Activated T-helper 2 cell treated with anti-CD3 and anti-CD28 coated beads, Interferon-gamma antibody, Interleukin-2, Interleukin-4, amounts not matched to agents 10 μg/mL and 5 μg/mL and 100 μg/mL, durations not matched to agents 14 hours and 24 hours and 36 hours (primary cell): ENCODE measurements around the gene FPGS. TPM values are rescaled to one million over a fixed set of nuclear protein-coding genes. Genes with fewer than 3 reads are reported as not detected.

Experiments
- DNase-seq: peaks from one replicate; pipeline ENCODE4 v3.0.0; 2021; ENCODE audit warnings: low spot score
- H3K27ac Mint-ChIP-seq: one replicate; pipeline ENCODE4 v1.8.0; 2021; ENCODE audit warnings: mixed read lengths
- H3K27me3 Mint-ChIP-seq: one replicate; pipeline ENCODE4 v1.8.0; 2021; ENCODE audit warnings: low read depth, mixed read lengths
- H3K36me3 Mint-ChIP-seq: one replicate; pipeline ENCODE4 v1.8.0; 2021; ENCODE audit warnings: low read depth, mixed read lengths
- H3K4me1 Mint-ChIP-seq: one replicate; pipeline ENCODE4 v1.8.0; 2021; ENCODE audit warnings: low read depth, mixed read lengths
- H3K4me3 Mint-ChIP-seq: one replicate; pipeline ENCODE4 v1.8.0; 2021; ENCODE audit warnings: low read depth, mild to moderate bottlenecking, moderate library complexity, mixed read lengths
- H3K9me3 Mint-ChIP-seq: one replicate; pipeline ENCODE4 v1.8.0; 2021; ENCODE audit warnings: mixed read lengths
- intact Hi-C: fragments of 100-400 bp; cut with micrococcal nuclease; formaldehyde crosslinking; loops from one replicate; pipeline ENCODE4 v1.15.1; 2023
- total RNA-seq: library from RNA; stranded (reverse); gene quantifications from 2 replicates; pipeline ENCODE4 v1.2.3, GENCODE V29; 2022

Gene FPGS
- total RNA-seq, 1 donor from 2014 or later, result 116 TPM

- intact Hi-C loops, result no loop called here
- Mint-ChIP-seq H3K36me3 (peaks cover 55% of the 10 kb centered on the region), H3K4me3 (no peak overlapping the region), H3K27ac (no peak overlapping the region), H3K27me3 (no peaks in the 10 kb centered on the region), H3K4me1 (no peaks in the 10 kb centered on the region), H3K9me3 (no peaks in the 10 kb centered on the region)
- no peak for DNase-seq
Observed at GRCh38 chr9:127812936-127813675, 10.4 kb downstream of the FPGS start.

- H3K4me3 Mint-ChIP-seq, result no peak overlapping the region
Observed at GRCh38 chr9:127813686-127814226, 11.1 kb downstream of the FPGS start.

DNA sequence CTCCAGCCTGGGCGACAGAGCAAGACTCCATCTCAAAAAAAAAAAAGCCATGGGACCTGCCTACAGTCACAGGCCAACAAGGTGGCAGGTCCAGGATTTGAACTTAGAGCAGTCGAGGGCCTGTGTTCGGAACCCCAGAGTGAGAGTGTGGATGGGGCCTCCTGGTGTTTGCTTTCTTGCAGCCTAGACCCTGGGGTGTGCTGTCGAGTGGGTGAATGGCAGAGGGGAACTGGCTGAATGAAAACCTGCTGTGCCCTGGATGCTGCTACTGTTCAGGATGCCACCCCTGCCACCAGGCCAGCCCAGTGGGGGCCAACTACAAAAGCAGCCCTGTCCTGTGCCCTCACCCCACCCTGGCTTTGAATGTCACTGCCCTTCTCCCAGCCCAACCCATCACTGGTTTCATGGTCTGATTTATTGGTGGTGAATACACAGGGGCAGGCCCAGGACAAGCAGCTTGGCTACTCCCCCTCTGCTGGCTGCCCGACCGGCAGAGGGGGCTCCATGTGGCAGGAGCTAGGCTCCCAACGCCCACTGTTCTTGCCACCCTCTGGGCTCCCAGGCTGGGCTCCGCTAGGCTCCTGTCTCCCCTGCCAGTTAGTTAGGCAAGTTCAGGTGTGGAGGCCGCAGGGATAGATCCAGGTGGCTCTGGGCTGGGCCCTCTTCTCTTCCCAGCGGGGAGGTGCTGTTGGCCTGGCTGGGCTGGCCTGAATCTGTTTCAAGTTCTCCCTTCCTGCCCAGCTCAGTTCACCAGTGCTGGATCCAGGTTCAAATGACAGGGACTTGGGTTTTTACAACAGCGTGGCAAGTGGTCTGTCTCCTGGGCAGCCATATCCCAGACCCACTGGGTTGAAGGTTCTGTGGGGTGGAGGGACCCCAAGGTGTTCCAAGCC, 12.2 kb downstream of the FPGS start:
- intact Hi-C loops, result no loop called here
- DNase-seq, result no peak
- Mint-ChIP-seq H3K36me3 (peaks cover 53% of the 10 kb centered on the region), H3K27me3 (no peaks in the 10 kb centered on the region), H3K9me3 (no peaks in the 10 kb centered on the region), H3K4me3 (no peak overlapping the region), H3K4me1 (no peaks in the 10 kb centered on the region), H3K27ac (no peak overlapping the region)

More at GRCh38 chr9:127813686-127814226, 11.1 kb downstream of the FPGS start:
- Mint-ChIP-seq H3K27me3 (no peaks in the 10 kb centered on the region), H3K27ac (no peak overlapping the region), H3K9me3 (no peaks in the 10 kb centered on the region), H3K4me1 (no peaks in the 10 kb centered on the region), H3K36me3 (peaks cover 59% of the 10 kb centered on the region)
- no peak for DNase-seq
- intact Hi-C loops, result no loop called here

DNA sequence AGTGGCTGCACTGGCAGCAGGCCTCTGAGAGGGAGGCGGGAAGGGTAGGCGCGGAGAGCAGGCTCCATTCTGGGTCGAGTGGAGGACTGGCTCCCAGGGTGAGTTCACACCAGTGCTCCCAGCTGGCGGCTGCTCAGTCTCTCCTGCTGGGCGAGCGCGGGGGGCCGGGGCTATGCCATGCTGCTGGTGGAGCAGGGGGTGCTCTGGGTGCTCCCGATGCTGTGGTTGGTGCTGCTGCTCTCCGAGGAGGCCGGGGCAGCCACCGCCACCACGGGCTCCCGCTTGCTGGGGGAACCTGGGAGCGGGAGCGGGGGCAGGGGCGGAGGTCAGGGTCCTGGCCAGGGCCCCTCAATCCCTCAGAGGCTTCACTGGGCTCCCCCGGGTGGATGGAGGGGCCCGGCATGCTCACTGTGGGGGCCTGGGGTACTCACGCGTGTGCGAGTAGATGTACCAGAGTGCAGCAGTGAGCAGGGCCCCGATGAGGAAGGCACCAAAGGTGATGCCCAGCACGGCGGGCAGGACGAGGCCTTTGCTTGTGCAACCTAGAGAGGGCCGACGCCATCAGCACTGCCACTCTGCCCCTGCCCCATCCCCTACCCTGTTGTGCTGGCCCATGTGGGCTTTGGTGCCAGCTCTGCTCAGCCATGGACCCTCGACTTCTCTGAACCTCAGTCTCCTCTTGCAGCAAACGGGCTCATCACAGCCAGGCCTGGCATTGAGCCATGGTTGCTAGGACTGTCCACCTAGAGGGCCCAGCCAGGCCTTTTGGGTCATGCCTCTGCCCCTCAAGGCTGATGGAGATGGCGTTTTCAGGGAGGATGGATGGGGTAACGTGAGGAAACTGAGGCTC, 13.1 kb downstream of the FPGS start:
- Mint-ChIP-seq H3K27ac (no peak overlapping the region), H3K9me3 (no peaks in the 10 kb centered on the region), H3K36me3 (peaks cover 47% of the 10 kb centered on the region), H3K4me3 (no peak overlapping the region), H3K27me3 (no peaks in the 10 kb centered on the region), H3K4me1 (no peaks in the 10 kb centered on the region)
- intact Hi-C loops, result no loop called here
- DNase-seq, result no peak

DNA sequence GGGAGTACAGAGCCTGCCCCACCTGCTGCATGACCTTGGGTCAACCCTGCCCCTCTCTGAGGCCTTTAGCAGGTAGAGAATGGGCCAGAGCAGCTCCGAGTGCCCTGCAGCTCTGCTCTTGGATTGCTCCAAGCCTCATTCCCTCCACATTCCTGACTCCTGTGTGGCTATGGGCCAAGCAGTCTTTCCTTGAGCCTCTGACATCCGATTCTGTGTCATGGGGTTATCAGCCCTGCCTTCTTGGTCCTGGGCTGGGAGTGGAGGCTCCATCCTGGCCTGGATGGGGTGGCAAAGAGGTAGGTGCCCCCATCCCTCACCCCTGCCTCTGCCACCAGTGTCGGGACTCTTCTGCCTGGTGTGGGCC, 13.7 kb downstream of the FPGS start:
- no peaks in the 10 kb centered on the region for H3K9me3 Mint-ChIP-seq
- H3K27me3 Mint-ChIP-seq, result no peaks in the 10 kb centered on the region
- H3K36me3 Mint-ChIP-seq, result peaks cover 48% of the 10 kb centered on the region
- DNase-seq, result no peak
- no peaks in the 10 kb centered on the region for H3K4me1 Mint-ChIP-seq
- H3K4me3 Mint-ChIP-seq, result no peak overlapping the region
- no peak overlapping the region for H3K27ac Mint-ChIP-seq
- intact Hi-C loops, result no loop called here

DNA sequence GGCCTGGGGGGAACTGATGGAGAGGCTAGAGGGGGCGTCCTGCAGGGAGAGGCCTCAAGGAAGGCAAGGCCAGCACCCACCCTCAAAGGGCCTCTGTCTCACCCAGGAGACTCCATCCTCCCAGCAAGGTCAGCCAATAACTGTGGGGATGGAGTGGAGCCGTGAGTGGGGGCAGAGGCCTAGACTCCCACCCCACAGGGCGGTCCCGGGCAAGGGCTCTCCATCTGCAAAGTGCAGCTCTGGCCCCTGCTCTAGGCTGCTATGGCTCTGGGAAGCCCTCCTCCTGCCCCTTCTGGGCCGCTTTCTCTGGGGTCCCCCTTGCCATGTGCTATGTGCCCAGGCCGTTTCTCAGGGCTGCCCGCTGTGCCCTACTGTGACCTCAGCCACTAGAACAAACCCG, 14.0 kb downstream of the FPGS start:
- Mint-ChIP-seq H3K27ac (no peak overlapping the region), H3K9me3 (no peaks in the 10 kb centered on the region), H3K4me1 (no peaks in the 10 kb centered on the region), H3K36me3 (peaks cover 47% of the 10 kb centered on the region), H3K27me3 (no peaks in the 10 kb centered on the region), H3K4me3 (no peak overlapping the region)
- DNase-seq, result no peak
- intact Hi-C loops, result no loop called here

GRCh38 chr9:127817881-127818434, 15.3 kb downstream of the FPGS start:
- DNase-seq, result no peak
- Mint-ChIP-seq H3K27ac (no peak overlapping the region), H3K27me3 (no peaks in the 10 kb centered on the region), H3K4me3 (no peak overlapping the region), H3K4me1 (no peaks in the 10 kb centered on the region), H3K9me3 (no peaks in the 10 kb centered on the region), H3K36me3 (peaks cover 38% of the 10 kb centered on the region)
- intact Hi-C loops, result no loop called here

DNA sequence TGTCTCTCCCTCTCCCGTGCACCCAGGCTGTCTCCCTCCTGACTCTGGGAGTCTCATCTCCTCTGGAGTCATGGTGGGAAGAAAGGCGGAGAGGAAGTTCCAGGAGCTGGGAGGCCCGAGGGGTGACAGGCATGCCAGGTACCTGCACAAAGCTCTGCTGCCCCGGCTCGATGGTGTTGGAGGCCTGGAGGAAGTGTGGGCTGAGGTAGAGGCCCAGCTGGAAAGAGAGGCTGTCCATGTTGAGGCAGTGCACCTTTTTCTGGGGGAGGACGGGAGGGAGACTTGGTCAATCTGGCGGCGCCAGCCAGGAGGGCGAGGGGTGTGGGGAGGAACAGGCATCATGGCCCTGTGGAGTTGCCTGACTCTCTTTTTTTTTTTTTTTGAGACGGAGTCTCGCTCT, 15.9 kb downstream of the FPGS start:
- Mint-ChIP-seq H3K4me3 (no peak overlapping the region), H3K27ac (no peak overlapping the region), H3K27me3 (no peaks in the 10 kb centered on the region), H3K36me3 (peaks cover 32% of the 10 kb centered on the region), H3K9me3 (no peaks in the 10 kb centered on the region), H3K4me1 (no peaks in the 10 kb centered on the region)
- intact Hi-C loops, result no loop called here
- DNase-seq, result no peak

DNA sequence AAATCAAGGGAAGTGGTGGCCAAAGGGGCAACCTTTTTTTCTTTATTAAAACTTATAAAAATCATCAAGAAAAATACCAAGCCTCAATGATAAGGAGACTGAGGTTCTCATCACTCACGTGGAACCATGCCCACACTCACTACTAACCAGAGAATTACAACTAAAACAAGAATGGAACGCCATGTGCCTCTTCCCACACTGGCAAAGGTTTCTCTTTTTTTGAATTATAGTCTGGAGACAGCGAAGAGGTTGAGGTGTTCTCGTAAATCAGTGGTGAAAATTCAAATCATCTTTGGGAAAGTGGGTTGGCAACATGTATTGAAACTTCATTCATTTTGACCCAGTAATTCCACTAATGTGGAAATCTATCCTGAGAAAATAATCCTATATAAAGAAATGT, 19.4 kb downstream of the FPGS start:
- H3K4me3 Mint-ChIP-seq, result no peak overlapping the region
- no peak for DNase-seq

DNA sequence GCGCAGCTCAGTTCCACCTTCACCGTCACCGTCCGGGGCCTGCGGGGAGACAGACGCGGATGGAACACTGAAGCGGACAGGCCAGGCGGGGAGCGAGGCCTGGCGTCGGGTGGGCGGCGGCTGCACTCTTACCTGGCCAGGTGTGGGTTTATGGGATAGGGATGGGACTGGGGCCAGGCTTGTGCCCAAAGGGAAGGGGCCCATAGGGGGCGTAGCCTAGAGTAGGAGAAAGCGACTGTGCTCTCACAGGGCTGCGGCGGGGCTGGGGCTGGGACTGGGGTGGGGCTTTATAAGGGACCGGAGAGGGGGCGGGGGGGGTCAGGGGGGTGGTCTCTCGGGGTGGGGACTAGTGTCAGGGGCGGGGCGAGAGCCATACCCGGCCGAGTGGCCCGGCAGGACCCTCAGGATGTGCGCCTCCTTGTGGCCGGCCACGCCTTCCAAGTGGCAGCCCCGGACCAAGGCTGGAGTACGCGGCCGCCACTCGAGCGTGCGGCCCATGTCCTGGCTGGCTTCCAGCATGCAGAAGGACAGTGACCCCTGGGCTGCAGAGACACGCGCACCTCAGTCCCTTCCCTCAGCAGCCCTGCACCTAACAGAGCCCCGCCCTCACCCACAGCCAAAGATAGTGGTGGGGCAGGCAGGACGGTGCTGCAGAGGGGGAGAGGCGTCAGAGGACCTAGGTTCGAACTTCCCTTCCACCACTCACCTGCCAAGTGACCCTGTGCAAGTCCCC, 22.8 kb downstream of the FPGS start:
- Mint-ChIP-seq H3K9me3 (no peaks in the 10 kb centered on the region), H3K27ac (no peak overlapping the region), H3K27me3 (no peaks in the 10 kb centered on the region), H3K36me3 (peaks cover 20% of the 10 kb centered on the region), H3K4me3 (no peak overlapping the region), H3K4me1 (no peaks in the 10 kb centered on the region)
- intact Hi-C loops, result no loop called here
- DNase-seq, result no peak

More for the DNA sequence above, 19.4 kb downstream of the FPGS start:
- Mint-ChIP-seq H3K4me1 (no peaks in the 10 kb centered on the region), H3K27ac (no peak overlapping the region), H3K9me3 (no peaks in the 10 kb centered on the region), H3K36me3 (peaks cover 36% of the 10 kb centered on the region), H3K27me3 (no peaks in the 10 kb centered on the region)
- intact Hi-C loops, result no loop called here

GRCh38 chr9:127826253-127826913, 23.7 kb downstream of the FPGS start:
- DNase-seq, result no peak
- peaks cover 18% of the 10 kb centered on the region for H3K36me3 Mint-ChIP-seq
- H3K27me3 Mint-ChIP-seq, result no peaks in the 10 kb centered on the region
- no peak overlapping the region for H3K27ac Mint-ChIP-seq
- no peaks in the 10 kb centered on the region for H3K4me1 Mint-ChIP-seq
- intact Hi-C loops, result no loop called here
- no peaks in the 10 kb centered on the region for H3K9me3 Mint-ChIP-seq
- no peak overlapping the region for H3K4me3 Mint-ChIP-seq
